Activated CD4-positive, CD25-positive, alpha-beta regulatory T cell (primary cell): ENCODE data around the gene COMMD6.

Experiments
- DNase-seq, 4 experiments: peaks; one replicate each; lab custom pipeline; 2025; lab: John Stamatoyannopoulos, UW

The COMMD6 gene

DNA sequence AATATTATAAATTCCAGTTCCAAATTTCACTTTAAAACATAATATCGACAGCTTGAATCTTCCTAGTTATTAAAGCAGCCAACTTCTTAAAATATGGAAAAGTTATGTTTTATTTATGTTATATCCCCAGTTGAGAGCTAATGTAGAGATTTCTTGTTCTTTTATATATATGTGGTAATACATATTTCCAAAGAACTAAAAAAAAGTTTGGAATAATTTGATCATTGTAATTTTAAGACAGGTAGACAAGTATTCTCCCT is 54.9 kb downstream of the COMMD6 start:
- DNase-seq, result no peak

- DNase-seq, result peak in 3 of 4 experiments; percentile 9 to 36 (median 12)
These were observed 55.4 kb downstream of the COMMD6 start, which contains the start of gene TBC1D4 for GRCh38 chr13:75482070-75482819. Gene TBC1D4, minus strand, starts transcription at chr13:75482169. Its CDS starts 402 bp downstream, at chr13:75481767.

DNA sequence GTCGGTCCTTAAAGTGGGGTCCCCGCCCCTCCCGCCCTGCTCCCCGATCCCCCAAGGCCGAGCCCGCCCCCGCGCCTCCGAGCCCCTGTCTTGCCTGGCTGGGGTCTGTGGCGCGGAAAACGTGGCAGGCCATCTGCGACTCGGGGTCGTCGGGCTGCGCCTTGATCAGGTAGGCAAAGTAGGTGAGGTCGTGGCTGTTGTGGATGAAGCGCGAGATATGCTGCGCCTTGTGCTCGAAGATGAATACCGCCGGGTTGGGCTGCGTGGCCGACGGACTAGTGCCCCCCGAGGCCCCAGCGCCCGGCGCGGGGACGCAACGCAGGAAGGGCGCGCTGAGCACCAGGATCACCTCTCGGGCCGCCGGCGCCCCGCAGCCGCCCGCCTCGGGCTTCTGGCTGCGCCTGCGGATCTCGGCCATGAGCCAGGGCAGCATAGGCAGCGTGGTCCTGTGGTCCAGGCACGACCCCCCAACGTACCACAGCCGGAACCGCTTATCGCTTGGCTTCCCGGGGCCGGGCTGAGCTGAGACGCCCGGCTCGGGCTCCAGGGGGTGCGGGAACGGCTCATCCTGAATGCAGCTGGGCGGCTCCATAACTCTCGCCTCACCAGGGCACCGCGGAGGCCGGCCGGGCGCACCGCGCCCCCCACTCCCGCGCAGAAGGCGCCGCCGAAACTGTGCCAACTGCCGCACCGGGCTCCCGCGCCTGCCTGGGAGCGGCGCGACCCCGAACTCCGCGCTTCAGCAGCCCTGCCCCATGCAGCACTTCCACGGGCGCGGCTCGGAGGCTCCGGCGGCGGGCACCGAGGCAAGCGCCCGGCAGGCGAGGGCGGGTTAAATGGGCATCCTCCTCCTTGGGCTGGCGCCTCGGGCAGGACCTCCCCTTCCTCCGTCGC is 56.2 kb downstream of the COMMD6 start:
- peak in 1 of 4 experiments; percentile 9 for DNase-seq

DNA sequence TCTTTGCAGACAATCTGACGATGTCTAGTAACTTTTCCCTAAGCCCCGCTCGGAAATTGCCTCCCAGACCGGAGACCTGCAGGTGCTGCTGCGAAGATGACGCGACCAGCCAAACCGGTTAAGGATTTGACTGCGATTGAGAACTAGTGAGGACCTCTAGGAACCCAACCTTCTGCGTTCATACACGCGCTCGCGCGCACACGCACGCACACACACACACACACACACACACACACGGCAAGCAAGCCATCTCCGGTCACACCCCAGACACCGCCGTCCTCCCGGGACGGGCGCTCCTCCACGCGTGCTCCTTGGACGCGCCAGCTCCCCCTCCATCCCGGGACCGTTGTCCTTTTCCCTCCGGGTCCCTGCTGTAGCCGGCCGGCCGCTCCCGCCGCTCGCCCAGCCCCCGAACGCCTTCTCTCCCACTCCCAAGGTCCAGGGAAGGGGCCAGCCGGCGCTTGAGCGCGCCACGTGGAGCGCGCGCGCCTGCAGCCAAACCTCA is 56.9 kb downstream of the COMMD6 start:
- no peak for DNase-seq

DNA sequence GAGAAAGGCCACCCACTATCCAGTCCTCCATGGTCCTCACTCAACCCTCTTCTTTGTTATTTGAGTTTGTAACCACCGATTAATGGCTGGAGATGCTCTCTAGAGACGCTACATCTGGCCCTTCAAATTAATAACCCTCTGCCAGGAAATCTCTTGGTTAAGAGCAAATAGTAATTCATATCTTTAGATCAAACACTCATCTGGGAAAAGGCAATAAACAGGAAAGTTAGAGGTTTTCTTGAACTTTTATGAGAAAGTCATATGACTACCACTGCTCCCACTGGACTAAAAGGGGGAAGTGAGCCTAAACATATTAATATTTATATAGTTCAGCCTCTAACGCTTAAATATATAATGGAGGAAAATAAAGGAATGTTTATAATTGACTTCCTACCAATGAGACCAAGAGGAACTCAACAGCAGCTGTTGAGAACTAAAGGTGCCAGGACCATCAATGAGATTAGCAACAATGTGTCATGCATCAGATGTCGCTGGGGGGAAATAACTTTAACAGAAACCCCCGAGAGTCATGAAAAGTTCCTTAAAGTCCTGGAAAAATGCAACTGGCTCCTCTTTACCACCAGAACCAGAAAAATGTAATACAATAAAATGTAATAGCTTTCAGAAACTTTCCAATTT is 58.4 kb downstream of the COMMD6 start:
- no peak for DNase-seq

- DNase-seq, result no peak
These were observed 59.0 kb downstream of the COMMD6 start for GRCh38 chr13:75478659-75479058.
